ENCODE data around the gene CLDN10. TPM values are rescaled to one million over a fixed set of nuclear protein-coding genes. Genes with fewer than 3 reads are reported as not detected.

Gene CLDN10
- total RNA-seq, 1 donor = not detected

DNA sequence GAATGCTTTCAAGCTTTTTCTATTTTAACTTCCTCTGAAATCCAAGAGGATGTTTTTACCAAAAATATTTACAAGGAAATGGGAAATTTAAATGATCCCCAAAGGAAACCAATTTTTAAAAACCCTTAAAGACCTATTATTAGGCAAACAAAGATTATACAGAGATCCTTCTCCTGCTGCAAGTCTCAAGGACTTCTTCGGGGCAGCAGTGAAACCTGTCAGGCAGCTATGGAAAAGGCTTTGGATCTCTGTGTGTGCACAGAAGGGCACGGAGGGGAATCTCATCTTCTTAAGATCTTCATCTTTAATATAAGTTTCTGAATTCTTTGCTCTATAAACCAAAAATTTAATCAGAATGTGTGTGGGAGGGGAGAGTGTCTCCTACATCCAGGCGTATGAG is 36.0 kb upstream of the CLDN10 start:
- no peak overlapping the region for H3K4me2 ChIP-seq (ENCODE audit: insufficient read depth, low read length)
- no peaks in the 10 kb centered on the region for H3K4me1 ChIP-seq (ENCODE audit: insufficient read depth, low read length)
- peaks cover 47% of the 10 kb centered on the region for H3K27me3 ChIP-seq (ENCODE audit: insufficient read depth, low read length)
- H3K4me3 ChIP-seq (ENCODE audit: insufficient read depth, low read length) = no peak overlapping the region
- no peaks in the 10 kb centered on the region for H3K79me2 ChIP-seq (ENCODE audit: insufficient read depth, low read length)
- no peaks in the 10 kb centered on the region for H4K20me1 ChIP-seq (ENCODE audit: insufficient read depth, low read length)
- H3K27ac ChIP-seq (ENCODE audit: low read depth, low read length) = no peak overlapping the region
- H3K36me3 ChIP-seq (ENCODE audit: insufficient read depth, low read length) = no peaks in the 10 kb centered on the region
- H2AFZ ChIP-seq (ENCODE audit: low read length) = no peak overlapping the region
- no peak for TF ChIP-seq CTCF (IDR thresholded peaks at IDR 0.05; ENCODE audit: extremely low read depth, low read depth, low read length)
- DNase-seq (ENCODE audit: insufficient read length, low spot score, missing footprints) = no peak
- H3K9me3 ChIP-seq (ENCODE audit: low read depth, low read length) = no peaks in the 10 kb centered on the region

DNA sequence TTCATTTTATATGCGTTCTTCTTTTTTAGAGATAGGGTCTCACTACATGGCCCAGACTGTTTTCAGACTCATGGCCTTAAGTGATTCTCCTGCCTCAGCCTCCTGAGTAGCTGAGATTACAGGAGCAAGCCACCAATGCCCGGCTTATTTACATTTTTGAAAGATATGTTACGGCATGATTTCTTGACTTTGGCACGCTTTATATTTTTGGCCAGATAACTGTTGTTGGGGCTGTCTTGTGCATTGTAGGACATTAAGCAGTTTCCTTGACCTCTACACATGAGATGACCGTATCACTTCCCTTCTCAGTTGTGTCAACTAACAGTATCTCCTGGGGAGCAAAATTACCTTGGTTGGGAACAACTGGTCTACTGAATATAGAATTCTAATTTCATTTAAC is 28.9 kb upstream of the CLDN10 start:
- no peaks in the 10 kb centered on the region for H3K4me1 ChIP-seq (ENCODE audit: insufficient read depth, low read length)
- TF ChIP-seq CTCF (IDR thresholded peaks at IDR 0.05; ENCODE audit: extremely low read depth, low read depth, low read length) = no peak
- no peak overlapping the region for H3K27ac ChIP-seq (ENCODE audit: low read depth, low read length)
- H3K36me3 ChIP-seq (ENCODE audit: insufficient read depth, low read length) = no peaks in the 10 kb centered on the region
- H4K20me1 ChIP-seq (ENCODE audit: insufficient read depth, low read length) = no peaks in the 10 kb centered on the region
- peaks cover 54% of the 10 kb centered on the region for H3K27me3 ChIP-seq (ENCODE audit: insufficient read depth, low read length)
- no peaks in the 10 kb centered on the region for H3K9me3 ChIP-seq (ENCODE audit: low read depth, low read length)
- no peak for DNase-seq (ENCODE audit: insufficient read length, low spot score, missing footprints)
- H3K4me3 ChIP-seq (ENCODE audit: insufficient read depth, low read length) = no peak overlapping the region
- H3K79me2 ChIP-seq (ENCODE audit: insufficient read depth, low read length) = no peaks in the 10 kb centered on the region
- no peak overlapping the region for H2AFZ ChIP-seq (ENCODE audit: low read length)
- H3K4me2 ChIP-seq (ENCODE audit: insufficient read depth, low read length) = no peak overlapping the region

GRCh38 chr13:95524264-95524901 is 28.1 kb upstream of the CLDN10 start:
- no peaks in the 10 kb centered on the region for H4K20me1 ChIP-seq (ENCODE audit: insufficient read depth, low read length)
- no peak overlapping the region for H3K27ac ChIP-seq (ENCODE audit: low read depth, low read length)
- H3K36me3 ChIP-seq (ENCODE audit: insufficient read depth, low read length) = no peaks in the 10 kb centered on the region
- TF ChIP-seq CTCF (IDR thresholded peaks at IDR 0.05; ENCODE audit: extremely low read depth, low read depth, low read length) = no peak
- no peaks in the 10 kb centered on the region for H3K9me3 ChIP-seq (ENCODE audit: low read depth, low read length)
- no peaks in the 10 kb centered on the region for H3K79me2 ChIP-seq (ENCODE audit: insufficient read depth, low read length)
- H3K27me3 ChIP-seq (ENCODE audit: insufficient read depth, low read length) = peaks cover 54% of the 10 kb centered on the region
- no peak overlapping the region for H2AFZ ChIP-seq (ENCODE audit: low read length)
- no peak overlapping the region for H3K4me3 ChIP-seq (ENCODE audit: insufficient read depth, low read length)
- H3K4me2 ChIP-seq (ENCODE audit: insufficient read depth, low read length) = no peak overlapping the region
- H3K4me1 ChIP-seq (ENCODE audit: insufficient read depth, low read length) = no peaks in the 10 kb centered on the region
- no peak for DNase-seq (ENCODE audit: insufficient read length, low spot score, missing footprints)

DNA sequence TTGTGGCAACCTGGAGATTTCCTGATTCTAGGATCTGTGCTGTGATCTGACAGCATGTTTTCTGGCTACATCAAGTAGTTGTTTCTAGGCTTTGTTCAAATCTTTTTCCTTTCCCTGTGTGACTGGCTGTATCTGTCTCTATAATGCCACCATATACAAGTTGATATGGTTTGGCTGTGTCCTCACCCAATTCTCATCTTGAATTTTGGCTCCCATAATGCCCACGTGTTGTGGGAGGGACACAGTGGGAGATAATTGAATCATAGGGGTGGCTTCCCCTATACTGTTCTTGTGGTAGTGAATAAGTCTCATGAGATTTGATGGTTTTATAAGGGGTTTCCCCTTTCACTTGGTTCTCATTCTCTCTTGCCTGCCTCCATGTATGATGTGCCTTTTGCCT is 24.6 kb upstream of the CLDN10 start:
- H3K4me1 ChIP-seq (ENCODE audit: insufficient read depth, low read length) = peaks cover 10% of the 10 kb centered on the region
- no peak overlapping the region for H3K27ac ChIP-seq (ENCODE audit: low read depth, low read length)
- DNase-seq (ENCODE audit: insufficient read length, low spot score, missing footprints) = no peak
- H2AFZ ChIP-seq (ENCODE audit: low read length) = no peak overlapping the region
- H3K9me3 ChIP-seq (ENCODE audit: low read depth, low read length) = no peaks in the 10 kb centered on the region
- TF ChIP-seq CTCF (IDR thresholded peaks at IDR 0.05; ENCODE audit: extremely low read depth, low read depth, low read length) = no peak
- H3K36me3 ChIP-seq (ENCODE audit: insufficient read depth, low read length) = no peaks in the 10 kb centered on the region
- H3K4me3 ChIP-seq (ENCODE audit: insufficient read depth, low read length) = no peak overlapping the region
- H4K20me1 ChIP-seq (ENCODE audit: insufficient read depth, low read length) = no peaks in the 10 kb centered on the region
- H3K79me2 ChIP-seq (ENCODE audit: insufficient read depth, low read length) = no peaks in the 10 kb centered on the region
- no peak overlapping the region for H3K4me2 ChIP-seq (ENCODE audit: insufficient read depth, low read length)
- peaks cover 46% of the 10 kb centered on the region for H3K27me3 ChIP-seq (ENCODE audit: insufficient read depth, low read length)

Measured in osteoblast (primary cell).